Large intestine (tissue), 3 donors: ENCODE measurements around the gene LTA4H. TPM values are rescaled to one million over a fixed set of nuclear protein-coding genes. Genes with fewer than 3 reads are reported as not detected.
A peak's percentile ranks its signal among the peaks of the same experiment; 100 is the strongest.

Source experiments
- DNase-seq, 2 donors: peaks; one replicate each; pipeline versions ENCODE4 v3.0.0 to v3.0.0-alpha.2; 2013
- H3K27ac ChIP-seq: one replicate; pipeline ENCODE4 v1.5.1; 2013; ENCODE audit warnings: low read length
- H3K27me3 ChIP-seq: 2 replicates; pipeline ENCODE4 v1.6.1; 2013; ENCODE audit warnings: low read length; ENCODE audit not compliant: control insufficient read depth, insufficient read depth
- H3K36me3 ChIP-seq: 2 replicates; pipeline ENCODE4 v1.6.1; 2013; ENCODE audit warnings: low read length; ENCODE audit not compliant: control insufficient read depth, insufficient read depth
- H3K4me1 ChIP-seq: one replicate; pipeline ENCODE4 v1.6.1; 2013; ENCODE audit warnings: low read length; ENCODE audit not compliant: control insufficient read depth, insufficient read depth
- H3K4me3 ChIP-seq: one replicate; pipeline ENCODE4 v1.5.1; 2013; ENCODE audit warnings: low read length
- H3K9me3 ChIP-seq: one replicate; pipeline ENCODE4 v1.6.1; 2013; ENCODE audit warnings: mild to moderate bottlenecking, low read depth, low read length, moderate library complexity; ENCODE audit not compliant: control insufficient read depth
- WGBS: methylation state at CpG from one replicate; pipeline ENCODE4 v1.1.5; 2013; ENCODE audit warnings: low lambda C conversion rate; ENCODE audit not compliant: insufficient coverage; 5-methylcytosine and 5-hydroxymethylcytosine counted together
- polyA plus RNA-seq: library from polyadenylated mRNA; unstranded; fragments of 120-200 nt; gene quantifications from one replicate; pipeline ENCODE4 v1.2.1, GENCODE V29; 2013

LTA4H gene
- polyA plus RNA-seq, 1 donor: 218 TPM

DNA sequence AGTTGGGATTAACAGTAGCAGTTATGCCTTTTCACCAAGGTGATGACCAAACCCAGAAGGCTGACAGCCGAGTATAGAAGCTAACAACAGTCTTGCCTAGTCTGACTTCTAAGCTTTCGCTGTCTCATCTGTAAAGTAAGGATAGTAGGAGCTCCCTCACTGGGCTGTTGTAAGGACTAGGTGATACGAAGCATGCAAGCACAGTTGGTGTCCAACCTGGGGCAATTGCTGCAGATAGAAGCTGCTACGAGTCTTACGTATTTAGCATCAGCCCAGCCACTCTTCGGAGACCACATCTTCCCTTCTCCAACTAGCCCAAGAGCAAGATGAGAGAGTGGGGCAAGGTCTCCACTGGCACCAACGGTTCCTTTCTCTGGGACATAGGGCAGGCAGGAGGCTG, 45.3 kb downstream of the LTA4H start:
- H3K4me1 ChIP-seq: no peaks in the 10 kb centered on the region
- H3K9me3 ChIP-seq: no peaks in the 10 kb centered on the region
- no peak overlapping the region for H3K4me3 ChIP-seq
- no peak overlapping the region for H3K27ac ChIP-seq
- H3K27me3 ChIP-seq: peaks cover 3% of the 10 kb centered on the region
- no peak for DNase-seq
- 100% methylated on average over 1 of the region's 7 CpGs for WGBS
- H3K36me3 ChIP-seq: peaks cover 2% of the 10 kb centered on the region

DNA sequence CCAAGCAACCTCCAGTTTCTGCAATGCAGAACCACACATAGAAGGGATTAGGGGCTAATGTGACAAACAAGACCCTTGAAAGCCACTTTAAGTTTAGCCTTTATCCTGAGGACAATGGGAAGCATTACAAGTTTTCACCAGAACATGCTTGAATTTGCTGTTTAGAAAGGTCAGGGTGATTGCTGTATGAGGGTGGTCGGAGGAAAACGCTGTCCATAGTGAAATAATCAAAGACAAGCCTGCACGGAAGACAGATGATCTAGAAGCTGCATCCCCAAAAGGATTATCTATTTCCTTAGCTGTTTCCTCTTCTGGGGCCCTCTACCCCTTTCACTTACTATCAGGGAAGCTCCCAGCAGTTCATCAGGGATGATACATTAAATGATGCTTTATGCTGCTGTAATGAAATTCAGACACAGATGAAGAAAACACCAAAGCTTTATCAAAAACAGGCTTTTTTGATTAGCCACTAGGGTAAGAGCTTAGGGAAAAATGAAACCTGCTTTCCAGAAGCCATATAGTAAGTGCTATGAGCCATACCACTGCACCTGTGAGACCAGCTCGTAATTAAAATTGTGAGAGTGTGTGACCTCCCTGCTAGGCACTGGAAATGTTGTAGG, 45.8 kb downstream of the LTA4H start:
- Histone ChIP-seq H3K36me3 (peaks cover 2% of the 10 kb centered on the region), H3K9me3 (no peaks in the 10 kb centered on the region), H3K4me3 (no peak overlapping the region), H3K4me1 (no peaks in the 10 kb centered on the region), H3K27me3 (peaks cover 3% of the 10 kb centered on the region), H3K27ac (no peak overlapping the region)
- no peak for DNase-seq
- WGBS: no CpG with 5 or more reads among the region's 4 CpGs

DNA sequence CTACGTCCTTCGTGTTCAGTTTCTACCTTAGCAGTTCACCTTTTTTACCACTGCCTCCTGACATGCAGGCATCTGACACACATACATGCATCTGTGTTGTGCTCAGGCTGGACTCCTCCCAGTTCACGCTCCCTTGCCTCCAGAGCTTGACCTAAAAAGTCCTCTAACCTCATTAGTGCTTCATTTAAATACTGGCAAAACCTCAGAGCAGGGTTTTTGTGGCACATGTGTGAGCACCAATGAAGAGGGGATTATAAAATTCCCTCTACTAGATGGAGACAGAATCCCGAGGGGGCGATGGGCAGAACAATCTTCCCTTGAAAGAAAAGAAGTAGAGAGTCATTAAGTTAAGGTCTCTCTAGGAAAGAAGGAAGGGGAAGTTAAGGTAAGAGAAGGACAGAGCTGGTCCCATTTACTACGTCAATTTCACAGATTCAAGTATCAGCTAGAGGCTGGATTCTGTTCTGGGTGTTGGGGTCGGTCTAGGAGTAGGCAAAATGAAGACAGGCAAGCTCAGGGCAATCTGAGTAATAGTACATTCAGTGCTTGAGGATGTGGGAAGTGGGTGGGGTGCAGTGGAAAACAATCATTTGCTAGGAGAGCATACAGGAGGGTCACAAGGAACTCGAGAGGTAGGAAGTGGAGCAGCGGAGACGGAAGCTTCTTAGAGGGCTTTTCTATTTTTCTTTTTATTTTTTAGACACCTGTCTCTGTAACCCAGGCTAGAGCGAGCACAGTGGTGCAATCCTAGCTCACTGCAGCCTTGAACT, 46.7 kb downstream of the LTA4H start:
- no peak overlapping the region for H3K4me3 ChIP-seq
- peaks cover 2% of the 10 kb centered on the region for H3K36me3 ChIP-seq
- no peak overlapping the region for H3K27ac ChIP-seq
- no peaks in the 10 kb centered on the region for H3K4me1 ChIP-seq
- H3K27me3 ChIP-seq: peaks cover 3% of the 10 kb centered on the region
- DNase-seq: no peak
- no peaks in the 10 kb centered on the region for H3K9me3 ChIP-seq
- 97% methylated on average over 5 of the region's 11 CpGs for WGBS

DNA sequence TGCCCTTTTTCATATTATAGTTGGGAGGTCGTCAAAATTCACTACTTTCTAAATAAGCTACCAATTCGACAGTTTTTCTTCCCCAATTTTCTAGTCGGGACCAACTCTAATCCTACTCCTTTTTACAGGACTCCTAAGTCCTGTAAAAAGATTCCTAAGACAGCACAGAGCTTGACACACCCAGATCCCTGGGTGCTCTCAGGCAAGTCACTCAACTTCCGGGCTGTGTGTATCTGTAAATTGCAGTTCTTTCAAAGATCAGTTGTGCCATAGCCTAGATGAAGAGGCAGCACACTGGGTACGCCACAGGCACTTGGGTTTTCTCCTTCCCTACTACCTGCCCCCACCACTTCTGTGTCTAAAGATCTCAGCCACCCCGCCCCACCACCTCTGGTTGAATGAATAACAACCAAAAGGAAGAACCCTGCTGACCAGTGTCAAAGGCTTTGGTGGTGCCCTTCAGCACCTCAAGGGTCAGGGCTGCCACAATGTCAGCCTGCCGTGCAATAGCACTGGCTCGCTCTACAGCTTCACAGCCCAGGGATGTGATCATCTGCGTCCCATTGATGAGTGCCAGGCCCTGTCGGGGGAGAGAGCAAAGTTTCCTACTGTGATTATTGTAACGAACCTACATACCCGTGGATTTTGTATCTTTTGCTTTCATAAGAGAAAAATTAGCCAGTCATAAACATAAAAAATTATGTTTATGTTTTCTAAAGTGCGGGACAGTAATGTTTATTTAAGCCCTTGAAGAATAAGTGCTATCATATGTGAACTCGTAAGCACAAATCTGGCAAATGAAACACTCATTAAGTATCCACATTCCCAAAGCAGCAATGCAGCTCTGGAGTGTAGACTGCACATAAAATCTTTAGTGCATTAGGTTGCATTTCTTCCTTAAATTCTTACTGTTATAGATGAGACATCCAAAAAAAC, 48.5 kb downstream of the LTA4H start:
- 74% methylated on average over 5 of the region's 14 CpGs for WGBS
- no peak for DNase-seq

DNA sequence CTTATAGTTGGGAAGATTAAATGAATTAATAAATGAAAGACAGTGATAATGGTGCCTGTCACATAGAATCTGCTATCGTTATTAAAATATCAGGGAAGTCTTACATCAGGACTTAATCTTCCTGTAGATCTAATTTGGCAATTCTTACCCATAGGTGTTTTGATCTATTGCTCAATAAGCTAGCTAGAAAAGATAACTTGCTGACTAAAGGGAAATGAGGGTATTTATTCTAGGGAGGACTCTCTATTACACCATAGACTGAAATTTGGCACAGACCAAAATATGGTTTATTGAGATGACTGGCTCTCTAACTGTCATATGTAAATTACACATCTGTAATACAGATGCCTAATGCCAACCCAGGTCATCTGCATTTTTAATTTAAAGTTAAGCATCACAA, 50.7 kb downstream of the LTA4H start:
- no peaks in the 10 kb centered on the region for H3K9me3 ChIP-seq
- peaks cover 8% of the 10 kb centered on the region for H3K4me1 ChIP-seq
- no peak for DNase-seq
- H3K27ac ChIP-seq: no peak overlapping the region
- no CpG with 5 or more reads among the region's 1 CpG for WGBS
- H3K4me3 ChIP-seq: no peak overlapping the region
- no peaks in the 10 kb centered on the region for H3K36me3 ChIP-seq
- peaks cover 3% of the 10 kb centered on the region for H3K27me3 ChIP-seq

More for the DNA sequence above, 48.5 kb downstream of the LTA4H start:
- Histone ChIP-seq H3K4me3 (no peak overlapping the region), H3K4me1 (no peaks in the 10 kb centered on the region), H3K27me3 (peaks cover 3% of the 10 kb centered on the region), H3K9me3 (no peaks in the 10 kb centered on the region), H3K36me3 (peaks cover 2% of the 10 kb centered on the region), H3K27ac (no peak overlapping the region)

DNA sequence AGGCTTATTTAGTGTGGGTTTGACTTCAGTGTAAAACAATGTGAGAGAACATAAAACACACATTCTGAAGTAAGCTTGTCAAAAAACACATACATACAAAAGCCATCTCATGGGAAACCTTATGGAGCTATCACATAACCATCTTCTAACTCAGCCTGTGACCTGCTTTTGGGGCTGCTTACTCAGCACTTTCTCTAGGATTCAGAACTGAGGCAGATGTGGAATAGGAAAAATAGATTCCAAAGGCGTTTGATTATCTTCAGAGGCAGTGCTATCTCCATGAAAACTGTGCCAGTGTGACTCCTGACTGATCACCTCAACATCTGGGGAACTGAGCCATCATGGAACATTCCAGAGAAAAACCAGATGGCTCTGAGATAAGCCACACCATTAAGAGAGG, 52.8 kb downstream of the LTA4H start:
- Histone ChIP-seq H3K27ac (no peak overlapping the region), H3K4me1 (peaks cover 8% of the 10 kb centered on the region), H3K4me3 (no peak overlapping the region), H3K36me3 (no peaks in the 10 kb centered on the region), H3K9me3 (no peaks in the 10 kb centered on the region), H3K27me3 (no peaks in the 10 kb centered on the region)
- WGBS: no CpG with 5 or more reads among the region's 1 CpG
- DNase-seq: no peak

DNA sequence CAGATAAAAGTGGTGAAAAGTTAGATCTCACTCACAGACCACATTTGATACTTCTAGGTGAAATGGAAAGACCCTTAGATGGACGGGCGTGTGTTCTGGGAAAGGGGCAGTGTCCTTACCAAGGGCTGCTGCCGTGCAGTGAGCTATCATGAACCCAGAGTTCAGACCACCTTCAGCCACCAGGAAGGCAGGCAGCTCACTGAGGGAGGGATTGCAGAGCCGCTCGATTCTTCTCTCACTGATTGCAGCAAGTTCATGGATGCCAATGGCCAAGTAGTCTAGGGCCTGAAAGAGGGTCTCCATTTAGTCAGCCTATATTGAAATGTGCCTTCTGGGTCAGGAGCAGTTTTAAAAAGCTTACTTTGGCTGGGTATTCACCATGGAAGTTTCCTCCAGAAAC, 55.0 kb downstream of the LTA4H start:
- WGBS: no CpG with 5 or more reads among the region's 5 CpGs
- Histone ChIP-seq H3K4me1 (peaks cover 8% of the 10 kb centered on the region), H3K4me3 (no peak overlapping the region), H3K27me3 (no peaks in the 10 kb centered on the region), H3K9me3 (no peaks in the 10 kb centered on the region), H3K27ac (peak overlapping the region; percentile 8), H3K36me3 (no peaks in the 10 kb centered on the region)
- DNase-seq: no peak

DNA sequence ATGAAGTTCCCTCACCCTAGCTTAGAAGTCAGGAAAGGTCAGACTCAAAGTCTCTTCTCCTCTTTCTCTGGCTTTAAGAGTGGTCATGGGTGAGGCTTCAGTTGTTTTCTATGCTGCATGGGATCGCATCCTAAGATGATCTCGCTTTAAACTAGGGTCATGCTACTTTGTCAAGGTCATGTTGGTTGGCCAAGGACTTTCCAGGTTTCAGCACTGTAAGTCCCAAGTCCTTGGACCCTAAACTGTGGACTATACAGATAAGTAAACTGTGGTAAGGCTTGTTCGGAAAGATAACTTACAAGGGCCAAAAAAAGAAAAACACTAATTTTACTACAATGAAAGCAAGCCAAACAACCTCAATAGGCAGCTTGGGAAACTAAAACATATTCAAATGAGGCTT, 56.6 kb downstream of the LTA4H start:
- no peak overlapping the region for H3K27ac ChIP-seq
- WGBS: no CpG with 5 or more reads among the region's 3 CpGs
- H3K27me3 ChIP-seq: no peaks in the 10 kb centered on the region
- no peaks in the 10 kb centered on the region for H3K36me3 ChIP-seq
- H3K4me3 ChIP-seq: no peak overlapping the region
- H3K9me3 ChIP-seq: no peaks in the 10 kb centered on the region
- no peak for DNase-seq
- H3K4me1 ChIP-seq: peaks cover 15% of the 10 kb centered on the region

DNA sequence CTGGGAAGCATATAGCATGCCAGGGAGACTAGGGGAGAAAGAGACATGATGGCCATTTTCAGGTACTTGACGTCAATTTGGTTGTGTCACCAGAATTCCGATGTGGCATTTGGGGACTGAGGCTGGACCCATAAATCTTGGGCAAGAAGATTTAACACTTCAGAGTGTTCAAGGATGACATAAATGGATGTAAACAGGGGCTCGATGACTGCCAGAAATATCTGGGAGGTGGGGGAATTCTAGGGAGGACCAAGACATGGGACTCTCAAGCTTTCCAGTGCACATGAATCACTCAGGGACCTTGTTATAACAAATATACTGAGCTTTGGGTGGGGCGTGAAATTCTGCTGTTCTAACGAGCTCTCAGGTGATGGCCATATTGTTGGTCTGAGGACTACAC, 57.0 kb downstream of the LTA4H start:
- peaks cover 16% of the 10 kb centered on the region for H3K4me1 ChIP-seq
- H3K27me3 ChIP-seq: no peaks in the 10 kb centered on the region
- H3K4me3 ChIP-seq: no peak overlapping the region
- H3K27ac ChIP-seq: no peak overlapping the region
- no peaks in the 10 kb centered on the region for H3K36me3 ChIP-seq
- WGBS: no CpG with 5 or more reads among the region's 5 CpGs
- no peak for DNase-seq
- no peaks in the 10 kb centered on the region for H3K9me3 ChIP-seq

DNA sequence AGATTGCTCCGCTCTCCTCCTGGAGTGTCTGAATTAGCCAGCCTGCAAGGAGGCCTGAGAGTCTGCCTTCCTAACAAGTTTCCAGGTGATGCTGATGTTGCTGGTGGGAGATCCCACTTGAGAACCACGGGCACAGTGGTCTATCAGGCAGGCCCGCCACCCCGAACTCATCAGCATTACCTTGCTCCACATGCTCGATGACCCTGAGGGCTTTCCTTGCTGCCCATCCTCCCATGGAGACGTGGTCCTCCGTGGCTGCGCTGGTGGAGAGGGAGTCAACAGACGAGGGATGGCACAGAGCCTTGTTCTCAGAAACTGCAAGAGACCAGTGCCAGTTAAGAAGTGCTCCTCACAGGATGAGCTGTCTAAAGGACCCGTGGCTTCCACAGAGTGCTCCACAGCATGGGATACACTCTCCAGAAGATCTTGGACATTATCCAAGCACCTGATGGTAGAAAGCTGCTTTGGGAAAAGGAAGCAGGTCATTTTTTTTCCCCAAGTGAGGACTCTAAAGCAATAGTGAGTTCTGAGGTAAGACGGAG, 57.6 kb downstream of the LTA4H start:
- no peaks in the 10 kb centered on the region for H3K27me3 ChIP-seq
- WGBS: no CpG with 5 or more reads among the region's 11 CpGs
- no peaks in the 10 kb centered on the region for H3K9me3 ChIP-seq
- no peak overlapping the region for H3K27ac ChIP-seq
- DNase-seq: no peak
- peaks cover 16% of the 10 kb centered on the region for H3K4me1 ChIP-seq
- H3K36me3 ChIP-seq: no peaks in the 10 kb centered on the region
- no peak overlapping the region for H3K4me3 ChIP-seq
